HG03097 (cell line): ENCODE results near the gene C22orf42.
"Not testable (repeated sequence)": the region's sequence is repeated elsewhere in the genome, so short reads cannot be mapped to it uniquely, and the experiment has no call there.

Source experiments
- ATAC-seq: cut with Tn5 transposase; IDR thresholded peaks from one replicate; pipeline ENCODE4 v1.9.1; 2021; ENCODE audit not compliant: unreplicated experiment, low FRiP score

C22orf42 gene

GRCh38 chr22:32137731-32138324 lies 21.3 kb downstream of the C22orf42 start:
- not testable (repeated sequence) for ATAC-seq

GRCh38 chr22:32136881-32137280 lies 22.2 kb downstream of the C22orf42 start:
- ATAC-seq: not testable (repeated sequence)

DNA sequence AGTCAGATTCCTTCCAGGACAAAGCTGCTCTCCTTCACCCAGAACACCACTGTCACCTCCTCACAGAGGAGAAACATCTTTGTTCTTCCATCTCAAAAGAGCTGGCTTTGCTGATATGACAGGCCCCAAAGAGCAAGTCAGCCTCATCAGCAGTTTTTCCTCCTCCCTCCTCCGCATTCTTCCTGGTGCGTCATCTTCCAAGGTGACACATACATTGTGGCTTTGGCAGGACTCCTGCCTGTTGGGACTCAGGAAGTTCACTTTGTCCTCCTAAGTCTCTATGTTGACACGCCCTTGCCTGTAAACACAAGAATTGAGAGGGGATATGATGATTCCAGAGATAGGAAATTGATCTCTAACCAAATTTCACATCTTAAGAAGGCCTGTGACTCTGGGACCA lies 23.1 kb downstream of the C22orf42 start:
- ATAC-seq: not testable (repeated sequence)

GRCh38 chr22:32134796-32135195 lies 24.3 kb downstream of the C22orf42 start:
- not testable (repeated sequence) for ATAC-seq

DNA sequence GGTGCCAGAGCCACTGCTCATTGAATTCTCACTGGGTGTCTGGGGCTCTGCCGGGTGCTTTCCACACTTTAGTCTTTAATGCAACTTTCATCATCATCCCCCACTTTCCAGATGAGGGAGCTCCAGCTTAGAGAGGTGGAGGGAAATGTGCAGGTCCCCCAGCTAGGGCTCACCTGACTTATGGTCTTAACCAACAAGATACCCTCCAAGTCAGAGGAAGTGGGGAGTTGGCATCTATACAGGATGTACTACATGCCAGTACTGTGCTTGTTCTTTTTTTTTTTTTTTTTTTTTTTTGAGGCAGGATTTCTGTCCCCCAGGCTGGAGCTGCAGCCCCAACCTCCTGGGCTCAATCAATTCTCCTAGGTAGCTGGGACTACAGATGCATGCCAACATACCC lies 26.3 kb downstream of the C22orf42 start:
- no peak for ATAC-seq

GRCh38 chr22:32132126-32132525 lies 27.0 kb downstream of the C22orf42 start:
- ATAC-seq: no peak

DNA sequence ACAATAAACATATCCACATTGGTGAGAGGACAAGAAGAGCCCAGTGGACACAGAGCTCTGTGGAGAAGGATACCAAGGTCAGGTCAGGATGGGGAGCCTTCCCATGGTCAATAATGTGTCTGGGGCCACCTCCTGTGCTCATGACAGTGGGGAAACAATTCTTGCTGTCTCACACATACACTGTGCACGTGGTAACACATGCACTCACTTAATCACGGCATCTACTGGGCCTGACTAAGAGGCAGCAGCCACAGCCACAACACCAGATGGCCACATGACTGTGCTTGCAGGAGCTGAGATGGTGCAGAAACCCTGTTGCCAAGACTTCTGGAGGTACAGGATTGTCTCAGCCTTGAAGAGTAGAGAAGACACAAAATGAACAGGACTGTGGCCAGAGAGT lies 28.6 kb downstream of the C22orf42 start:
- ATAC-seq: no peak

DNA sequence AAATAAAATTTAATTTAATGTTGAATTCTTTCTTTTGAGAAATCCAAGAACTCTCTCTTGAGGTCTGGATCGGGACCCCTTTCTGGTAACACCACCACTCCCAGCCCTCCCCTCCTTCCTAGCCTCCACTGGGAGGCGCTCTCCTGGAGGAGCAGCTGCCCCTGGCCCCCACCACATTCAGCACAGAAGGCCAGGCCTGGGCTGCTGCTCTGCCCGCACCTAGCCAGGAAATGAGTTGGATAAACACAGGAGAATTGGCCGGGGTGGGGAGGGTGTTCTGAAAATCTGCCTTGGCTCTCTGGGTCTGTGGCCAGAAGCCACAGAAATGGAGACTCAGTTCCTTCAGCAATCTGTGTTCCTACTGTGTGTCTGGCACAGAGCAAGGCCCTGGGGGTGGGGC lies 31.2 kb downstream of the C22orf42 start:
- no peak for ATAC-seq

- no peak for ATAC-seq
Measured at GRCh38 chr22:32123657-32124056, 35.4 kb downstream of the C22orf42 start.

DNA sequence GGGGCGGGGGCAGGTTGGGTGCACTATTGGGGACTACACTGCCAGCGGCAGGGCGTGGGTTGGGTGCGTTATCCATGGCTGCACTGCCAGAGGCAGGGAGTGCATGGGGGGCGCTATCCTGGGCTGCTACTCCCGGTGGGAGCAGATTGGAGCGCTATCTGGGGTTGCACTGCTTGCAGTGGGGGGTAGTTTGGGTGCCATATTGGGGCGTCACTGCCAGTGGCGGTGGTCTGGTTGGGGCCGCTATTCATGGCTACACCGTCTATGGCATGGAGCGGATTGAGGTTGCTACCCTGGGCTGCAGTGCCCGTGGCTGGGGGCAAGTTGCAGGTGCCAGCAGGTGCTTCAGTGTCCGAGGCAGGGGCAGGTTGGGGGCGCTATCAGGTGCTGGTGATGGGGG lies 36.2 kb downstream of the C22orf42 start:
- ATAC-seq: no peak

DNA sequence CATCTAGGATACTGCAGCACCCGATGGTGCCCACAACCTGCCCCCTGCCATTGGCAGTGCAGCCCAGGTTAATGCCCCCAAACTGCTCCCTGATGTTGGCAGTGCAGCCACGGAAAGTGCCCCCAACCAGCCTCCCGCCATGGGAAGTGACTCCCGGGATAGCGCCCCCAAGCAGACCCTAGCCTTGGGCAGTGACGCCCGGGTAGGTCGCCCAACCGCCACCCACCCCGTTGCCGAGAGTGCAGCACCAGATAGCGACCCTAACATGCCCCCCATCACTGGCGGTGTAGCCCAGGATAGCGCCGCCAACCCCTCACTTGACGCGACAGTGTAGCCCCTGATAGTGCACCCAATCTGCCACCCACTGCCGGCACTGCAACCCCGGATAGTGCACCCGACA lies 38.5 kb downstream of the C22orf42 start:
- no peak for ATAC-seq

GRCh38 chr22:32119568-32120235 lies 39.4 kb downstream of the C22orf42 start:
- no peak for ATAC-seq

GRCh38 chr22:32112380-32112779 lies 46.7 kb downstream of the C22orf42 start:
- no peak for ATAC-seq

GRCh38 chr22:32106930-32107329 lies 52.2 kb downstream of the C22orf42 start:
- ATAC-seq: no peak

DNA sequence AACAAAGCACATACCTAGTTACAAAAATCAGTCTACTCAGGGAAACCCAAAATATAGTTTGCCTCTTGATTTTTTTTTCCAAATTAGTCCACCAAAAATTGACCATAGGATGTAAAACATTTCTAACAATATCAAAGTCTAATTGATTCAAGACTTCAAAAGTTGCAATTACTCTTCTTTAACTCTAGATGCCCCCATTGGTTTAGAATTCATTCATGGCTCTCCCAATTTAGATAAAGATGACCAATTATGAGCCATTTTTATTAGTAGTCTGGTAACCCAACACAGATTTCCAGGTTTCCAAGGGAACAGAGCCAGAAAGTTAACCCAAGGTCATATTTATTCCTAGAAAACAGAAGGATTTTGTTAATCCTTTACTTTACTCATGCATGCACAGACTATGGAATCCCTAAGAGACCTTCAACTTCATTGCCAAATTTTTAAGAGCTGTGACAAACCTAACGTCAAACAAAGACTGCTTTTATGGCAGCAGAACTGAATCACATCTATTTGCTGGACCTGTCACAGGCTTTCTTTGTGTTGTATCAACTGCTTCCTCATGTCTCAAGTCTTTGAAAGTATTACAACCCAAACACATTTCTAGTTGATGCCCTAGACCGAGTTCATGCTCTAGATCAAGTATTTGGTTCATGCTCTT lies 55.3 kb downstream of the C22orf42 start:
- no peak for ATAC-seq

GRCh38 chr22:32100711-32101110 lies 58.4 kb downstream of the C22orf42 start:
- no peak for ATAC-seq
